GM12878 (cell line): ENCODE results near the gene ZC3H8. TPM values are rescaled to one million over a fixed set of nuclear protein-coding genes. Genes with fewer than 3 reads are reported as not detected.

Experiments used
- BCL3 ChIP-seq: IDR thresholded peaks from 2 replicates; pipeline ENCODE4 v1.6.1; 2011; ENCODE audit warnings: borderline replicate concordance, low read depth, mild to moderate bottlenecking, moderate library complexity, low read length; ENCODE audit not compliant: insufficient read depth, poor library complexity, severe bottlenecking
- CBFB ChIP-seq: IDR thresholded peaks from 2 replicates; pipeline ENCODE4 v1.6.1; 2016; ENCODE audit warnings: antibody characterized with exemption, low read depth
- CHD4 ChIP-seq: fragments of 200-600 bp; sonication (generic); IDR thresholded peaks from 2 replicates; pipeline ENCODE4 v1.6.1; 2016; ENCODE audit warnings: mild to moderate bottlenecking
- E2F4 ChIP-seq: IDR thresholded peaks from 2 replicates; pipeline ENCODE4 v1.6.1; 2012; ENCODE audit warnings: low read depth, low read length, improper control_type of control experiment
- ELK1 ChIP-seq: IDR thresholded peaks from 2 replicates; pipeline ENCODE4 v1.6.1; 2012; ENCODE audit warnings: low read depth, low read length, improper control_type of control experiment
- GATAD2B ChIP-seq: fragments of 450-650 bp; conservative IDR thresholded peaks from 2 replicates; pipeline ENCODE4 v1.6.1; 2017; ENCODE audit warnings: low read depth, mild to moderate bottlenecking, moderate library complexity
- HDAC2 ChIP-seq: fragments of 200-600 bp; sonication (generic); IDR thresholded peaks from 2 replicates; pipeline ENCODE4 v1.6.1; 2017
- IRF4 ChIP-seq: IDR thresholded peaks from 2 replicates; pipeline ENCODE4 v1.6.1; 2011; ENCODE audit warnings: low read depth, low read length
- KAT2A ChIP-seq: conservative IDR thresholded peaks from 2 replicates; pipeline ENCODE4 v1.6.1; 2011; ENCODE audit warnings: low read depth, low read length; ENCODE audit not compliant: control insufficient read depth
- NR2C2 ChIP-seq: IDR thresholded peaks from 2 replicates; pipeline ENCODE4 v1.6.1; 2011; ENCODE audit warnings: borderline replicate concordance, low read depth; ENCODE audit not compliant: control insufficient read depth, insufficient read length
- NR2F1 ChIP-seq: fragments of 450-650 bp; conservative IDR thresholded peaks from 2 replicates; pipeline ENCODE4 v1.6.1; 2017; ENCODE audit warnings: mild to moderate bottlenecking
- PAX5 ChIP-seq: IDR thresholded peaks from 2 replicates; pipeline ENCODE4 v1.6.1; 2011; ENCODE audit warnings: low read depth, low read length, borderline replicate concordance
- RB1 ChIP-seq: fragments of 450-650 bp; formaldehyde crosslinking; IDR thresholded peaks from 2 replicates; pipeline ENCODE4 v1.6.1; 2017; ENCODE audit warnings: mild to moderate bottlenecking, borderline replicate concordance
- SUPT20H ChIP-seq: IDR thresholded peaks from 2 replicates; pipeline ENCODE4 v1.6.1; 2011; ENCODE audit warnings: low read depth, mild to moderate bottlenecking, low read length, moderate library complexity, borderline replicate concordance; ENCODE audit not compliant: control insufficient read depth
- ZBTB40 ChIP-seq: fragments of 450-650 bp; IDR thresholded peaks from 2 replicates; pipeline ENCODE4 v1.6.1; 2016; ENCODE audit warnings: mild to moderate bottlenecking, moderate library complexity, borderline replicate concordance
- ZNF274 ChIP-seq: IDR thresholded peaks from one replicate; pipeline ENCODE4 v1.8.0; 2011; ENCODE audit not compliant: insufficient read length, insufficient read depth
- ZNF592 ChIP-seq: fragments of 450-650 bp; IDR thresholded peaks from 2 replicates; pipeline ENCODE4 v1.6.1; 2017; ENCODE audit warnings: mild to moderate bottlenecking, moderate library complexity
- polyA plus RNA-seq, 11 experiments: library from polyadenylated mRNA; depleted of rRNA in 4 of 11; unstranded in 6 of 11; stranded (reverse) in 5 of 11; fragments of >200 nt; fragmentation: Nextera tagmentation in 4 of 11; fragmentation: Illumina TruSeq in 1 of 11; extraction: Ambion mirVana in 4 of 11; extraction: Trizol in 1 of 11; gene quantifications; 1 replicate in 1 of 11; 2 replicates in 10 of 11; pipeline versions ENCODE4 v1.2.1 to v1.2.3, GENCODE V29; 2011 to 2016; ENCODE audit warnings: inconsistent platforms in 2 of 11, missing spikeins in 2 of 11, low read depth in 1 of 11
- total RNA-seq, 4 experiments: library from RNA; depleted of rRNA in 3 of 4; stranded (reverse); fragments of >200 nt in 3 of 4; fragmentation: Illumina TruSeq in 1 of 4; extraction: Trizol in 1 of 4; gene quantifications; 2 replicates each; pipeline versions ENCODE4 v1.2.1 to v1.2.3, GENCODE V29; 2013 to 2021

Gene ZC3H8
- total and polyA plus RNA-seq, 10 of the 15 experiments (the other 5 are each of a cell fraction or from before 2014, with no cell fraction given) = 9.9 to 28.4 (median 19.5) TPM

GRCh38 chr2:112259509-112260294, 4.9 kb upstream of the ZC3H8 start (continued):
- TF ChIP-seq PAX5 (no peak), IRF4 (0 out of 2 replicates have a peak, but pooled peaks have one; percentile 13), HDAC2 (no peak), NR2F1 (no peak), RB1 (0 out of 2 replicates have a peak, but pooled peaks have one; percentile 57), ELK1 (no peak), ZNF592 (no peak), CBFB (no peak; the same call in 1 of the 2 replicates), ZBTB40 (no peak), KAT2A (no peak), E2F4 (no peak), ZNF274 (no peak), NR2C2 (no peak), SUPT20H (no peak), CHD4 (no peak), GATAD2B (no peak; the same call in 1 of the 2 replicates), BCL3 (no peak)
